ENCODE measurements around the gene C1QB.

DNA sequence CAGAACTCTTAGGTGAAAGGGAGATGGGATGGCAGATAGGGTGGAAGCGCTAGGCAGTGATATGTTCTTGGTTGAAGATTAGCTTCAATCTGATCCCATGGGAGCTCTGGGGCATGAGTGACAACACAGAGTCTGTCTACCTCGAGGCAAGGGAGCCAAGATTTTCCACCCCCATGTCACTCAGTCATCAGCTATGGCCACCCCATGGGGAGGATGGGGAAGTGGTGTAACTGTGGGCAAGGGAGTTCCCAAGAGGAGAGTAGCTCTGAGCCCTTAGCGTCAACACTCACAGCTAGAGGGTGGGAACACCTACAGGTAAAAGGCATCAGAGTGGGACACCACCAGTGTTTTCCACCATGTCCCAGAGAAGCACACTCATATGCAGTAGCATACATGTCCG lies 46.9 kb upstream of the C1QB start:
- TF ChIP-seq, protein P1, sequence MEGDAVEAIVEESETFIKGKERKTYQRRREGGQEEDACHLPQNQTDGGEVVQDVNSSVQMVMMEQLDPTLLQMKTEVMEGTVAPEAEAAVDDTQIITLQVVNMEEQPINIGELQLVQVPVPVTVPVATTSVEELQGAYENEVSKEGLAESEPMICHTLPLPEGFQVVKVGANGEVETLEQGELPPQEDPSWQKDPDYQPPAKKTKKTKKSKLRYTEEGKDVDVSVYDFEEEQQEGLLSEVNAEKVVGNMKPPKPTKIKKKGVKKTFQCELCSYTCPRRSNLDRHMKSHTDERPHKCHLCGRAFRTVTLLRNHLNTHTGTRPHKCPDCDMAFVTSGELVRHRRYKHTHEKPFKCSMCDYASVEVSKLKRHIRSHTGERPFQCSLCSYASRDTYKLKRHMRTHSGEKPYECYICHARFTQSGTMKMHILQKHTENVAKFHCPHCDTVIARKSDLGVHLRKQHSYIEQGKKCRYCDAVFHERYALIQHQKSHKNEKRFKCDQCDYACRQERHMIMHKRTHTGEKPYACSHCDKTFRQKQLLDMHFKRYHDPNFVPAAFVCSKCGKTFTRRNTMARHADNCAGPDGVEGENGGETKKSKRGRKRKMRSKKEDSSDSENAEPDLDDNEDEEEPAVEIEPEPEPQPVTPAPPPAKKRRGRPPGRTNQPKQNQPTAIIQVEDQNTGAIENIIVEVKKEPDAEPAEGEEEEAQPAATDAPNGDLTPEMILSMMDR (IDR thresholded peaks at IDR 0.05), result no peak
- TF ChIP-seq, protein P2, sequence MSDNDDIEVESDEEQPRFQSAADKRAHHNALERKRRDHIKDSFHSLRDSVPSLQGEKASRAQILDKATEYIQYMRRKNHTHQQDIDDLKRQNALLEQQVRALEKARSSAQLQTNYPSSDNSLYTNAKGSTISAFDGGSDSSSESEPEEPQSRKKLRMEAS (IDR thresholded peaks at IDR 0.05; ENCODE audit: low read depth), result no peak
- TF ChIP-seq, protein P3, sequence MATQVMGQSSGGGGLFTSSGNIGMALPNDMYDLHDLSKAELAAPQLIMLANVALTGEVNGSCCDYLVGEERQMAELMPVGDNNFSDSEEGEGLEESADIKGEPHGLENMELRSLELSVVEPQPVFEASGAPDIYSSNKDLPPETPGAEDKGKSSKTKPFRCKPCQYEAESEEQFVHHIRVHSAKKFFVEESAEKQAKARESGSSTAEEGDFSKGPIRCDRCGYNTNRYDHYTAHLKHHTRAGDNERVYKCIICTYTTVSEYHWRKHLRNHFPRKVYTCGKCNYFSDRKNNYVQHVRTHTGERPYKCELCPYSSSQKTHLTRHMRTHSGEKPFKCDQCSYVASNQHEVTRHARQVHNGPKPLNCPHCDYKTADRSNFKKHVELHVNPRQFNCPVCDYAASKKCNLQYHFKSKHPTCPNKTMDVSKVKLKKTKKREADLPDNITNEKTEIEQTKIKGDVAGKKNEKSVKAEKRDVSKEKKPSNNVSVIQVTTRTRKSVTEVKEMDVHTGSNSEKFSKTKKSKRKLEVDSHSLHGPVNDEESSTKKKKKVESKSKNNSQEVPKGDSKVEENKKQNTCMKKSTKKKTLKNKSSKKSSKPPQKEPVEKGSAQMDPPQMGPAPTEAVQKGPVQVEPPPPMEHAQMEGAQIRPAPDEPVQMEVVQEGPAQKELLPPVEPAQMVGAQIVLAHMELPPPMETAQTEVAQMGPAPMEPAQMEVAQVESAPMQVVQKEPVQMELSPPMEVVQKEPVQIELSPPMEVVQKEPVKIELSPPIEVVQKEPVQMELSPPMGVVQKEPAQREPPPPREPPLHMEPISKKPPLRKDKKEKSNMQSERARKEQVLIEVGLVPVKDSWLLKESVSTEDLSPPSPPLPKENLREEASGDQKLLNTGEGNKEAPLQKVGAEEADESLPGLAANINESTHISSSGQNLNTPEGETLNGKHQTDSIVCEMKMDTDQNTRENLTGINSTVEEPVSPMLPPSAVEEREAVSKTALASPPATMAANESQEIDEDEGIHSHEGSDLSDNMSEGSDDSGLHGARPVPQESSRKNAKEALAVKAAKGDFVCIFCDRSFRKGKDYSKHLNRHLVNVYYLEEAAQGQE (IDR thresholded peaks at IDR 0.05; ENCODE audit: low read depth, low read length), result no peak
- no peak for TF ChIP-seq JUND (IDR thresholded peaks at IDR 0.05)
- no peak for TF ChIP-seq SMC3 (IDR thresholded peaks at IDR 0.05; ENCODE audit: low read depth, low read length)
- TF ChIP-seq POLR2AphosphoS5 (IDR thresholded peaks at IDR 0.05; ENCODE audit: low read depth, low read length), result no peak
- TF ChIP-seq EP300 (IDR thresholded peaks at IDR 0.05; ENCODE audit: borderline replicate concordance in 1 of 2, low read depth in 1 of 2, low read length in 1 of 2), result no peak
- TF ChIP-seq, protein P4, sequence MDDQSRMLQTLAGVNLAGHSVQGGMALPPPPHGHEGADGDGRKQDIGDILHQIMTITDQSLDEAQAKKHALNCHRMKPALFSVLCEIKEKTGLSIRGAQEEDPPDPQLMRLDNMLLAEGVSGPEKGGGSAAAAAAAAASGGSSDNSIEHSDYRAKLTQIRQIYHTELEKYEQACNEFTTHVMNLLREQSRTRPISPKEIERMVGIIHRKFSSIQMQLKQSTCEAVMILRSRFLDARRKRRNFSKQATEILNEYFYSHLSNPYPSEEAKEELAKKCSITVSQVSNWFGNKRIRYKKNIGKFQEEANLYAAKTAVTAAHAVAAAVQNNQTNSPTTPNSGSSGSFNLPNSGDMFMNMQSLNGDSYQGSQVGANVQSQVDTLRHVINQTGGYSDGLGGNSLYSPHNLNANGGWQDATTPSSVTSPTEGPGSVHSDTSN (IDR thresholded peaks at IDR 0.05), result no peak
- TF ChIP-seq RXRA (IDR thresholded peaks at IDR 0.05; ENCODE audit: borderline replicate concordance, low read depth), result no peak
- no peak for TF ChIP-seq GATA2 (CRISPR knock-in tag; IDR thresholded peaks at IDR 0.05)
- TF ChIP-seq MEF2A (IDR thresholded peaks at IDR 0.05; ENCODE audit: borderline replicate concordance, low read depth), result no peak

Measured in SK-N-SH (cell line).